Upper lobe of left lung (tissue), 4 donors: ENCODE measurements around the gene TST.

Experiments used
- CTCF ChIP-seq, 6 experiments: fragments of 450-650 bp in 4 of 6; fragments of 200-600 bp in 2 of 6; sonication (generic) in 2 of 6; IDR thresholded peaks; one replicate each; pipeline ENCODE4 v1.5.1; 2016 to 2019; ENCODE audit warnings: antibody characterized with exemption in 6 of 6
- POLR2A ChIP-seq, 4 donors: fragments of 450-650 bp; IDR thresholded peaks; one replicate each; pipeline ENCODE4 v1.5.1; 2016 to 2017; ENCODE audit warnings: antibody characterized with exemption in 4 of 4, mild to moderate bottlenecking in 2 of 4
- POLR2AphosphoS5 ChIP-seq, 2 donors: sonication (generic); formaldehyde crosslinking; IDR thresholded peaks; one replicate each; pipeline ENCODE4 v1.5.1; 2017; ENCODE audit warnings: antibody characterized with exemption in 2 of 2

DNA sequence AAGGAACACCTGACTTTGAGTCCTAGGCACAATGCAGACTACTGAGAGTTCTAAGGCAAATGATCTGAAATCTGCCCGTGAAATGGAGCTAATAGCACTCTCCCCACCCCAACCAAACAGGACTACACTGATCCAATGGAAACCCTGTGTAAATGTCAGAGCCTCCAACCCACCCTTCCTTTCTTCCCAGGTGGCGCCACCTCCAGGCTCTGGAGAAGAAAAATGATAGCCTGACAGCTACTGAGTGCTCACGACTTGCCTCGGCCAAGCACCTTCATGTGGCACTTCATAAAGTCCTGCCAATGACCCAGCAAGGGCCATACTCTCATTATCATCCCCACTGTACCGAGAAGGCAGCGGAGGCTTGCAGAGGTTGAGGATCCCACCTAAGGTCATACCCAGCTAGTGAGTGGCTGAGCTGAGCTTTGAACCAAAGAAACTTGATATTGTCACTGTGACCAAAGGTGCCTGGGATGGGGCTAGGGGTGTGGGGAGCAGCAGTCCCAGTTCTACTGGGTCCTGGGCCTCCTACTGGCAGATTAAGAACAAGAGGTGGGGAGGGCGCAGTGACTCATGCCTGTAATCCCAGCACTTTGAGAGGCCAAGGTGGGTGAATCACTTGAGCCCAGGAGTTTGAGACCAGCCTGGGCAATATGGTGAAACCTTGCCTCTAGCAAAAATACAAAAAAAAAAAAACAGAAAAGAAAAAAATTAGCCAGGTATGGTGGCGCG lies 20.5 kb downstream of the TST start:
- no peak for TF ChIP-seq CTCF (IDR thresholded peaks at IDR 0.05)
- no peak for TF ChIP-seq POLR2AphosphoS5 (IDR thresholded peaks at IDR 0.05)
- TF ChIP-seq POLR2A (IDR thresholded peaks at IDR 0.05) = no peak
